ENCODE measurements around the gene KCNQ1. TPM values are rescaled to one million over a fixed set of nuclear protein-coding genes. Genes with fewer than 3 reads are reported as not detected.

Gene KCNQ1
- total and polyA plus RNA-seq, 9 of the 15 experiments (the other 6 are each of a cell fraction or from before 2014, with no cell fraction given): 0.44 TPM; not detected in 8

DNA sequence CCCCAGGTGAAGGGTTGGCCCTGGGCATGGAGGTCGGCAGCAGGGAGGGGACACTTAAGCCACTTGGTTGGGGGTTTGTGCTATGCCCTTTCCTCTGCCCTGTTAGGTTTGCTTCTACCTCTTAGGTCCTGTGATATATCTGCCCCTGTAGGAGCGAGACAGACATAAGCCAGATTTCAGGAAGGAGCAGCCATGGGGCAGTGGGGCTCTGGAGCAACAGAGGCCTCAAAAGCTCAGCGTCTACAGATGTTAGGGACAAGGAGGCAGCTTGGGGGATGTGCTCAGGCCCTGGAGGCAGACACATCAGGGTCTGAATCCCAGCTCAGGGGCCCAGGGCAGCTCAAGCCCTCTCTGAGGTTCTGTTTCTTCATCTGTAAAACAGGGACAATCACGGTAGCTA lies 282.2 kb downstream of the KCNQ1 start (continued):
- TF ChIP-seq, protein P1, sequence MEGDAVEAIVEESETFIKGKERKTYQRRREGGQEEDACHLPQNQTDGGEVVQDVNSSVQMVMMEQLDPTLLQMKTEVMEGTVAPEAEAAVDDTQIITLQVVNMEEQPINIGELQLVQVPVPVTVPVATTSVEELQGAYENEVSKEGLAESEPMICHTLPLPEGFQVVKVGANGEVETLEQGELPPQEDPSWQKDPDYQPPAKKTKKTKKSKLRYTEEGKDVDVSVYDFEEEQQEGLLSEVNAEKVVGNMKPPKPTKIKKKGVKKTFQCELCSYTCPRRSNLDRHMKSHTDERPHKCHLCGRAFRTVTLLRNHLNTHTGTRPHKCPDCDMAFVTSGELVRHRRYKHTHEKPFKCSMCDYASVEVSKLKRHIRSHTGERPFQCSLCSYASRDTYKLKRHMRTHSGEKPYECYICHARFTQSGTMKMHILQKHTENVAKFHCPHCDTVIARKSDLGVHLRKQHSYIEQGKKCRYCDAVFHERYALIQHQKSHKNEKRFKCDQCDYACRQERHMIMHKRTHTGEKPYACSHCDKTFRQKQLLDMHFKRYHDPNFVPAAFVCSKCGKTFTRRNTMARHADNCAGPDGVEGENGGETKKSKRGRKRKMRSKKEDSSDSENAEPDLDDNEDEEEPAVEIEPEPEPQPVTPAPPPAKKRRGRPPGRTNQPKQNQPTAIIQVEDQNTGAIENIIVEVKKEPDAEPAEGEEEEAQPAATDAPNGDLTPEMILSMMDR (IDR thresholded peaks at IDR 0.05 in 2 of 3, conservative IDR thresholded peaks at IDR 0.05 in 1 of 3; ENCODE audit: insufficient read depth in 2 of 3, low read depth in 1 of 3, low read length in 3 of 3): no peak
- TF ChIP-seq, protein P2, sequence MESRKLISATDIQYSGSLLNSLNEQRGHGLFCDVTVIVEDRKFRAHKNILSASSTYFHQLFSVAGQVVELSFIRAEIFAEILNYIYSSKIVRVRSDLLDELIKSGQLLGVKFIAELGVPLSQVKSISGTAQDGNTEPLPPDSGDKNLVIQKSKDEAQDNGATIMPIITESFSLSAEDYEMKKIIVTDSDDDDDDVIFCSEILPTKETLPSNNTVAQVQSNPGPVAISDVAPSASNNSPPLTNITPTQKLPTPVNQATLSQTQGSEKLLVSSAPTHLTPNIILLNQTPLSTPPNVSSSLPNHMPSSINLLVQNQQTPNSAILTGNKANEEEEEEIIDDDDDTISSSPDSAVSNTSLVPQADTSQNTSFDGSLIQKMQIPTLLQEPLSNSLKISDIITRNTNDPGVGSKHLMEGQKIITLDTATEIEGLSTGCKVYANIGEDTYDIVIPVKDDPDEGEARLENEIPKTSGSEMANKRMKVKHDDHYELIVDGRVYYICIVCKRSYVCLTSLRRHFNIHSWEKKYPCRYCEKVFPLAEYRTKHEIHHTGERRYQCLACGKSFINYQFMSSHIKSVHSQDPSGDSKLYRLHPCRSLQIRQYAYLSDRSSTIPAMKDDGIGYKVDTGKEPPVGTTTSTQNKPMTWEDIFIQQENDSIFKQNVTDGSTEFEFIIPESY (CRISPR knock-in tag; IDR thresholded peaks at IDR 0.05): no peak

DNA sequence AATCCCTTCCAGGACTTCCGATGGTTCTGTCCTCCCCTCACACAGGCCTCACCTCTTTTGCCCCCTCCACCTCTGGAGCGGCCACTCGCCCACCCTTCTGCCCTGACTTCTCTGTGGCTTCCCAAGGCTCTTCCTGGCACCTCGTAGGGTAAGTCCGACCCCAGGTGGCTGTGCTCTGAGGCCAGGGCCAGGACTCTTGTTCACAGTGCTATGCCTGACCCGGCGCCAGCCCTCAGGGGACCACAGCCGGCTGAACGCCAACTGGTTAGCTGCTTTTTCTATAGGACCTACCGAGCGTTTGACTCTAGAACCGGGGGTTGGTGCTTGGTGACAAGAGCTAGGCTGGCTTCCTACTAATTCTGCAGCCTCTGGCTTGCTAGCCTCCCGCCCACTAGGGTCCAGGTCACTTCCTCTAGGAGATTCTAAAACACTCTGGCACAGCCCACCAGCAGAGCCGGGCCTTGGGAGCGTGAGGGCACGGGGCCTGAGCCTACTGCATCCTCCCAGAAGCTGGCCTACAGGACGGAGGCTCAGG lies 283.4 kb downstream of the KCNQ1 start:
- BruUV-seq (replicated peaks): no TSS peak
- no peak overlapping the region for H3K4me2 ChIP-seq (ENCODE audit: insufficient read depth, low read length)
- no peak overlapping the region for H3K9ac ChIP-seq (ENCODE audit: insufficient read depth in 1 of 2, low read depth in 2 of 2, low read length in 2 of 2)
- H3K9me3 ChIP-seq (replicated peaks; ENCODE audit: control insufficient read depth, insufficient read depth, low read depth, low read length): no peaks in the 10 kb centered on the region
- DNase-seq (ENCODE audit: extremely low read depth in 1 of 4, low spot score in 3 of 4) (no peak), ATAC-seq (no peak), FAIRE-seq (no peak)
- H3K36me3 ChIP-seq (ENCODE audit: control insufficient read depth, insufficient read depth, low read length): no peaks in the 10 kb centered on the region
- intact Hi-C loops (cut with micrococcal nuclease): no loop called here
- peaks cover 0 to 11% of the 10 kb centered on the region in 2 experiments; a peak in 3 of 5 replicates for H3K27me3 ChIP-seq (ENCODE audit: control insufficient read depth in 2 of 2, insufficient read depth in 2 of 2, low read length in 2 of 2)
- WGBS (ENCODE audit: insufficient coverage, low coverage, missing lambda C conversion rate): 47% methylated on average over 17 of the region's 17 CpGs
- CTCF ChIA-PET (ENCODE audit: low intra/inter-chr PET ratio): no interaction called here
- POLR2A ChIA-PET: interaction anchor here (0.6 kb wide), 2 partner anchors 28 to 53 kb away, joined by 3 read pairs; partner anchors contain the start of gene KCNQ1OT1
- H2AFZ ChIP-seq (ENCODE audit: low read depth, low read length): no peak overlapping the region
- H3K79me2 ChIP-seq (ENCODE audit: control insufficient read depth, insufficient read depth, low read length): no peaks in the 10 kb centered on the region
- peaks cover 0 to 50% of the 10 kb centered on the region in 2 experiments; a peak in 4 of 5 replicates for H3K4me1 ChIP-seq (replicated peaks in 1 of 2; ENCODE audit: control insufficient read depth in 2 of 2, insufficient read depth in 2 of 2, low read length in 2 of 2)
- no peaks in the 10 kb centered on the region for H3K9me1 ChIP-seq (ENCODE audit: control insufficient read depth, insufficient read depth, low read length)
- H3K27ac ChIP-seq (ENCODE audit: extremely low read depth, low read depth, low read length): no peak overlapping the region
- H3K4me3 ChIP-seq: no peak overlapping the region
- TF ChIP-seq GTF2F1 (IDR thresholded peaks at IDR 0.05; ENCODE audit: low read depth, low read length) (no peak), NCOA4 (IDR thresholded peaks at IDR 0.05; ENCODE audit: partially characterized antibody) (no peak), ZNF347 (CRISPR knock-in tag; IDR thresholded peaks at IDR 0.05; ENCODE audit: low read depth) (no peak), POLR2A (conservative IDR thresholded peaks at IDR 0.05) (no peak), KHSRP (IDR thresholded peaks at IDR 0.05) (no peak), PHTF2 (CRISPR knock-in tag; IDR thresholded peaks at IDR 0.05) (no peak), HCFC1 (IDR thresholded peaks at IDR 0.05; ENCODE audit: low read depth, low read length) (no peak)
- in situ Hi-C loops (cut with MboI): no loop called here
- peaks cover 4% of the 10 kb centered on the region; the same call in 1 of the 2 replicates for H4K20me1 ChIP-seq (replicated peaks; ENCODE audit: control insufficient read depth, insufficient read depth, low read length)
